Measurements from ENCODE around the gene PDE1C.

DNA sequence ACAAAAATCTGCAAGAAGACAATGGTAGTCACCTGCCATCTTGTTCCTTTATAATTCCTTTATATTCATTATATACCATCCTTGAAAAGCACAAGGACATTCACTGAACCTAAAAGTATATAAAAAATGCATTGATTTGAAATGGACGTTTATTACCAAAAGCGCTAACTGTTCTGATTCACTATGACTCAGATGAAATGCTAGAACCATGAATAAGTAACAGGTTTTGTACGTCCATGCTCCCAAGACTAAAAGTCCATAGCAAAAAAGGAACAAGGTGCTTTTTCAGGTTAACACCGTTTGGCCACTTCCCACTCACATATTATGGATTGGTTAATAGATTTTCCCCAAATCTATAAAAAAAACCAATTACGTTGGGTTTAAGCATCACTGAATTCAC lies 273.8 kb downstream of the PDE1C start:
- TF ChIP-seq POLR2A (IDR thresholded peaks at IDR 0.05; ENCODE audit: low read depth, low read length) = no peak
- no peak for TF ChIP-seq TAF1 (IDR thresholded peaks at IDR 0.05; ENCODE audit: low read depth, low read length)

Measured in GM12891 (cell line).